GM21381 (cell line): ENCODE results near the gene SQSTM1.

Experiments used
- ATAC-seq: cut with Tn5 transposase; IDR thresholded peaks from one replicate; pipeline ENCODE4 v1.9.1; 2021; ENCODE audit warnings: mild to moderate bottlenecking, moderate library complexity; ENCODE audit not compliant: unreplicated experiment

Gene SQSTM1

GRCh38 chr5:179841621-179842020, 20.9 kb downstream of the SQSTM1 start:
- no peak for ATAC-seq

GRCh38 chr5:179852993-179853547, 32.4 kb downstream of the SQSTM1 start:
- ATAC-seq = peak; percentile 79

- no peak for ATAC-seq
Observed at GRCh38 chr5:179854356-179854755, 33.7 kb downstream of the SQSTM1 start.

- peak; percentile 37 for ATAC-seq
Observed at GRCh38 chr5:179858241-179858585, 37.5 kb downstream of the SQSTM1 start.

- ATAC-seq = peak; percentile 96
Observed at GRCh38 chr5:179858586-179859427, 38.1 kb downstream of the SQSTM1 start, which contains the start of gene MRNIP. MRNIP (minus strand) TSS chr5:179858817; CDS start chr5:179858796, 21 bp downstream.

- ATAC-seq = no peak
Observed at GRCh38 chr5:179860301-179860700, 39.6 kb downstream of the SQSTM1 start.

- ATAC-seq = no peak
Observed at GRCh38 chr5:179862296-179862695, 41.6 kb downstream of the SQSTM1 start.

- no peak for ATAC-seq
Observed at GRCh38 chr5:179862891-179863290, 42.2 kb downstream of the SQSTM1 start.

GRCh38 chr5:179863449-179864085, 42.9 kb downstream of the SQSTM1 start:
- no peak for ATAC-seq

GRCh38 chr5:179864686-179865085, 44.0 kb downstream of the SQSTM1 start:
- no peak for ATAC-seq

- ATAC-seq = no peak
Observed at GRCh38 chr5:179865491-179866240, 45.0 kb downstream of the SQSTM1 start.

- no peak for ATAC-seq
Observed at GRCh38 chr5:179866241-179867078, 45.8 kb downstream of the SQSTM1 start.

GRCh38 chr5:179867079-179867465, 46.4 kb downstream of the SQSTM1 start:
- ATAC-seq = no peak

GRCh38 chr5:179867476-179867875, 46.8 kb downstream of the SQSTM1 start:
- no peak for ATAC-seq

GRCh38 chr5:179868541-179868940, 47.8 kb downstream of the SQSTM1 start:
- ATAC-seq = no peak

- ATAC-seq = no peak
Observed at GRCh38 chr5:179869101-179869500, 48.4 kb downstream of the SQSTM1 start.

- no peak for ATAC-seq
Observed at GRCh38 chr5:179869641-179870402, 49.1 kb downstream of the SQSTM1 start.

- no peak for ATAC-seq
Observed at GRCh38 chr5:179870403-179870903, 49.7 kb downstream of the SQSTM1 start.

GRCh38 chr5:179870952-179871351, 50.2 kb downstream of the SQSTM1 start:
- ATAC-seq = no peak
